Heart right ventricle (tissue), 16 donors: Measurements from ENCODE around the gene LTO1. TPM values are rescaled to one million over a fixed set of nuclear protein-coding genes. Genes with fewer than 3 reads are reported as not detected.

Source experiments
- ATAC-seq, 8 donors: fragments of 200-7000 bp; cut with Tn5 transposase; one replicate each; pipeline ENCODE4 v1.9.1; 2020; ENCODE audit warnings: mild to moderate bottlenecking in 8 of 8, moderate library complexity in 8 of 8, moderate number of reproducible peaks in 1 of 8
- DNase-seq, 2 donors: peaks; one replicate each; pipeline ENCODE4 v3.0.0-alpha.2; 2020
- H3K27ac ChIP-seq, 10 donors: fragments of 200-600 bp; sonication (generic) in 2 of 10; one replicate each; pipeline versions ENCODE4 v1.5.0 to v1.8.0; 2020 to 2022; ENCODE audit warnings: mild to moderate bottlenecking in 3 of 10
- H3K27me3 ChIP-seq, 7 donors: fragments of 200-600 bp; one replicate each; pipeline ENCODE4 v1.8.0; 2021 to 2022; ENCODE audit warnings: mild to moderate bottlenecking in 2 of 7
- H3K36me3 ChIP-seq, 9 donors: fragments of 200-600 bp; sonication (generic) in 1 of 9; one replicate each; pipeline versions ENCODE4 v1.5.0 to v1.8.0; 2020 to 2022; ENCODE audit warnings: mild to moderate bottlenecking in 2 of 9
- H3K4me1 ChIP-seq, 9 donors: fragments of 200-600 bp; sonication (generic) in 1 of 9; one replicate each; pipeline versions ENCODE4 v1.5.0 to v1.8.0; 2020 to 2022; ENCODE audit warnings: mild to moderate bottlenecking in 4 of 9
- H3K4me3 ChIP-seq, 10 donors: fragments of 200-600 bp; sonication (generic) in 2 of 10; one replicate each; pipeline versions ENCODE4 v1.5.0 to v1.8.0; 2020 to 2022; ENCODE audit warnings: mild to moderate bottlenecking in 7 of 10, moderate library complexity in 2 of 10
- H3K9me3 ChIP-seq, 11 donors: fragments of 200-600 bp in 10 of 11; sonication (generic) in 2 of 11; one replicate each; pipeline versions ENCODE4 v1.5.0 to v1.8.0; 2013 to 2022; ENCODE audit warnings: mild to moderate bottlenecking in 2 of 11, control low read depth in 1 of 11, moderate library complexity in 1 of 11
- CTCF ChIP-seq, 9 donors: fragments of 200-600 bp; sonication (generic) in 2 of 9; IDR thresholded peaks; one replicate each; pipeline versions ENCODE4 v1.5.0 to v1.8.0; 2021 to 2022; ENCODE audit warnings: antibody characterized with exemption in 9 of 9, mild to moderate bottlenecking in 5 of 9, moderate library complexity in 1 of 9
- WGBS, 2 donors: extraction: QIAGEN DNeasy Blood & Tissue Kit; methylation state at CpG; one replicate each; pipeline ENCODE4 v1.1.7; 2013; ENCODE audit warnings: inconsistent platforms in 1 of 2; 5-methylcytosine and 5-hydroxymethylcytosine counted together
- intact Hi-C, 10 donors: fragments of 100-400 bp; cut with DNase I; formaldehyde crosslinking; loops; one replicate each; pipeline versions ENCODE4 v1.11.1 to v1.14.2; 2022
- polyA plus RNA-seq, 2 donors: library from polyadenylated mRNA; stranded (reverse); fragments of 200-250 nt; gene quantifications; one replicate each; pipeline ENCODE4 v1.2.3, GENCODE V29; 2013
- total RNA-seq, 10 donors: library from RNA; stranded (reverse); fragmentation: NEBNext Ultra II Directional in 3 of 10; extraction: Animal tissue kit (Norgen Biotek cat#: 25700) in 3 of 10; gene quantifications; one replicate each; pipeline versions ENCODE4 v1.2.1 to v1.2.4, GENCODE V29; 2021 to 2023
- donor health status: Arrhythmogenic right ventricular cardiomyopathy.
- donor health status: ischemic (EF 13 %, LVEDD 7.1; RV severe dilation, severe dysfunction).
- donor health status: healthy with polysubstance abuse.
- donor health status: DM: no; HTN: yes; CAD: no.
- donor health status: DM: no; HTN: no; CAD: no.
- donor health status: ischemic (EF 25% LVEDD 6.9; RV normal size, moderate dysfunction).
- donor health status: ischemic (EF 25% LVEDD 5.7; RV mildly dilated, moderate dysfunction).
- donor health status: healthy.
- donor health status: DM: yes; HTN: yes; CAD: no.
- donor health status: Ischemic cardiomyopathy.
- donor health status: ischemic (EF 35%, LVEDD 5.7; RV mildly dilated, moderate dysfunction).
- donor health status: nonischemic (EF 11% LVEDD 7.7; RV severe dilation, severe dysfunction).
- donor health status: DM: yes; HTN: yes; CAD: no.
- donor health status: PGD.
- donor health status: ischemic (EF 29% LVEDD 5.4; RV normal size, mild dysfunction).
- donor health status: nonischemic (EF 23%, LVEDD 6.1; RV moderate dilation, normal function).

LTO1 gene
- total and polyA plus RNA-seq, 12 donors: 7.0 to 22.6 (median 8.2) TPM

GRCh38 chr11:69703768-69704507 is 28.8 kb upstream of the LTO1 start, which contains the start of gene FGF19:
Gene FGF19 (minus strand): TSS chr11:69704022. CDS start chr11:69703876, 146 bp downstream.
- H3K27me3 ChIP-seq: peaks cover 24 to 94% (median 86%) of the 10 kb centered on the region in 7 donors
- H3K4me3 ChIP-seq: peak within 1 kb of the TSS in 9 of 10 donors; percentile 0 to 38 (median 17)
- H3K9me3 ChIP-seq: no peaks in the 10 kb centered on the region
- 1 to 2% methylated on average over 57 to 67 of the region's 67 CpGs for WGBS, 2 donors
- intact Hi-C loops: loop anchor here in 4 of 10 donors (5.0 kb wide), 3 partner anchors 183 to 493 kb away; no protein-coding TSS in a partner anchor
- DNase-seq (no peak), ATAC-seq (no peak)
- H3K36me3 ChIP-seq: no peaks in the 10 kb centered on the region
- H3K4me1 ChIP-seq: peaks cover 5 to 41% (median 26%) of the 10 kb centered on the region in 9 donors
- TF ChIP-seq CTCF (IDR thresholded peaks at IDR 0.05): no peak
- no peak within 1 kb of the TSS for H3K27ac ChIP-seq

GRCh38 chr11:69703453-69703767 is 28.3 kb upstream of the LTO1 start:
- H3K4me3 ChIP-seq: no peak overlapping the region
- H3K27ac ChIP-seq: no peak overlapping the region
- H3K4me1 ChIP-seq: peaks cover 5 to 43% (median 26%) of the 10 kb centered on the region in 9 donors
- DNase-seq (no peak), ATAC-seq (no peak)
- no peak for TF ChIP-seq CTCF (IDR thresholded peaks at IDR 0.05)
- H3K27me3 ChIP-seq: peaks cover 24 to 94% (median 88%) of the 10 kb centered on the region in 7 donors
- 2% methylated on average over 33 to 34 of the region's 34 CpGs for WGBS, 2 donors
- intact Hi-C loops: loop anchor here in 4 of 10 donors (5.0 kb wide), 3 partner anchors 184 to 494 kb away; no protein-coding TSS in a partner anchor
- no peaks in the 10 kb centered on the region for H3K9me3 ChIP-seq
- H3K36me3 ChIP-seq: no peaks in the 10 kb centered on the region

- no peak overlapping the region for H3K4me3 ChIP-seq
- intact Hi-C loops: loop anchor here in 4 of 10 donors (5.0 kb wide), 3 partner anchors 184 to 494 kb away; no protein-coding TSS in a partner anchor
- no peak for TF ChIP-seq CTCF (IDR thresholded peaks at IDR 0.05)
- no peaks in the 10 kb centered on the region for H3K36me3 ChIP-seq
- H3K27ac ChIP-seq: no peak overlapping the region
- DNase-seq (no peak), ATAC-seq (no peak)
- H3K9me3 ChIP-seq: no peaks in the 10 kb centered on the region
- H3K4me1 ChIP-seq: peaks cover 5 to 43% (median 26%) of the 10 kb centered on the region in 9 donors
- WGBS, 2 donors: 7 to 14% methylated on average over 45 of the region's 45 CpGs
- H3K27me3 ChIP-seq: peaks cover 24 to 91% (median 89%) of the 10 kb centered on the region in 7 donors
Observed at GRCh38 chr11:69702769-69703452, 27.8 kb upstream of the LTO1 start.

GRCh38 chr11:69702239-69702691 is 27.1 kb upstream of the LTO1 start:
- Histone ChIP-seq H3K27ac (no peak overlapping the region), H3K4me3 (no peak overlapping the region), H3K36me3 (no peaks in the 10 kb centered on the region), H3K9me3 (no peaks in the 10 kb centered on the region), H3K4me1 (peaks cover 5 to 43% (median 26%) of the 10 kb centered on the region in 9 donors), H3K27me3 (peaks cover 24 to 90% (median 88%) of the 10 kb centered on the region in 7 donors)
- no peak for TF ChIP-seq CTCF (IDR thresholded peaks at IDR 0.05)
- WGBS, 2 donors: 10 to 18% methylated on average over 25 to 35 of the region's 35 CpGs
- ATAC-seq (no peak), DNase-seq (no peak)
- intact Hi-C loops: loop anchor here in 4 of 10 donors (5.0 kb wide), 3 partner anchors 185 to 495 kb away; no protein-coding TSS in a partner anchor
